GM18520 (cell line): ENCODE measurements around the gene AK9.
"Not testable (repeated sequence)": the region's sequence is repeated elsewhere in the genome, so short reads cannot be mapped to it uniquely, and the experiment has no call there.

Source experiments
- ATAC-seq: cut with Tn5 transposase; IDR thresholded peaks from one replicate; pipeline ENCODE4 v1.9.1; 2021; ENCODE audit not compliant: unreplicated experiment

The AK9 gene

GRCh38 chr6:109461733-109462526, 229.1 kb downstream of the AK9 start:
- no peak for ATAC-seq

- not testable (repeated sequence) for ATAC-seq
Measured at GRCh38 chr6:109461205-109461604, 229.8 kb downstream of the AK9 start.

- no peak for ATAC-seq
Measured at GRCh38 chr6:109460161-109460829, 230.7 kb downstream of the AK9 start.

- peak; percentile 28 for ATAC-seq
Measured at GRCh38 chr6:109458774-109459531, 232.0 kb downstream of the AK9 start.

GRCh38 chr6:109457562-109457996, 233.4 kb downstream of the AK9 start:
- no peak for ATAC-seq

GRCh38 chr6:109456710-109457561, 234.1 kb downstream of the AK9 start:
- ATAC-seq: no peak

GRCh38 chr6:109456111-109456583, 234.9 kb downstream of the AK9 start:
- ATAC-seq: no peak

GRCh38 chr6:109455437-109456110, 235.4 kb downstream of the AK9 start, which contains the start of gene MICAL1:
Gene MICAL1, minus strand, starts transcription at chr6:109455772. Its CDS starts 1,576 bp downstream, at chr6:109454196.
- ATAC-seq: peak; percentile 53

- no peak for ATAC-seq
Measured at GRCh38 chr6:109454496-109455436, 236.2 kb downstream of the AK9 start.

- ATAC-seq: no peak
Measured at GRCh38 chr6:109453594-109454495, 237.2 kb downstream of the AK9 start.

GRCh38 chr6:109453156-109453555, 237.8 kb downstream of the AK9 start:
- ATAC-seq: no peak

- ATAC-seq: no peak
Measured at GRCh38 chr6:109452181-109452580, 238.8 kb downstream of the AK9 start.

- ATAC-seq: no peak
Measured at GRCh38 chr6:109451376-109451775, 239.6 kb downstream of the AK9 start.

GRCh38 chr6:109450801-109451200, 240.2 kb downstream of the AK9 start:
- no peak for ATAC-seq

GRCh38 chr6:109449795-109450673, 241.0 kb downstream of the AK9 start:
- ATAC-seq: no peak

- ATAC-seq: no peak
Measured at GRCh38 chr6:109449064-109449794, 241.8 kb downstream of the AK9 start.
